ENCODE results near the gene NR2C2. TPM values are rescaled to one million over a fixed set of nuclear protein-coding genes. Genes with fewer than 3 reads are reported as not detected.

The NR2C2 gene
- total RNA-seq, 1 experiment from 2014 or later, result 50.8 TPM

GRCh38 chr3:15044326-15044725 lies 96.9 kb downstream of the NR2C2 start:
- CTCF ChIA-PET, result interaction anchor here (0.7 kb wide), 1 partner anchor 119 kb away, joined by 3 read pairs; no protein-coding TSS in a partner anchor
- Mint-ChIP-seq H3K36me3 (peaks cover 78% of the 10 kb centered on the region), H3K4me1 (no peaks in the 10 kb centered on the region), H3K27ac (peak overlapping the region; percentile 26), H3K9me3 (no peaks in the 10 kb centered on the region), H3K4me3 (no peak overlapping the region), H3K27me3 (ENCODE audit: low read depth) (no peaks in the 10 kb centered on the region)
- POLR2A ChIA-PET, result no interaction called here
- no peak for DNase-seq (ENCODE audit: low spot score)
- no peak for TF ChIP-seq ZMAT4 (CRISPR knock-in tag; IDR thresholded peaks at IDR 0.05)
- TF ChIP-seq ZNF532 (CRISPR knock-in tag; IDR thresholded peaks at IDR 0.05; ENCODE audit: borderline replicate concordance), result no peak
- TF ChIP-seq KAT7 (CRISPR knock-in tag; IDR thresholded peaks at IDR 0.05; ENCODE audit: borderline replicate concordance), result no peak
- TF ChIP-seq CREM (CRISPR knock-in tag; IDR thresholded peaks at IDR 0.05), result no peak
- no peak for TF ChIP-seq TEAD1 (CRISPR knock-in tag; IDR thresholded peaks at IDR 0.05)
- TF ChIP-seq NR3C1 (CRISPR knock-in tag; conservative IDR thresholded peaks at IDR 0.05; ENCODE audit: low read depth), result no peak
- no peak for TF ChIP-seq ATF2 (CRISPR knock-in tag; IDR thresholded peaks at IDR 0.05; ENCODE audit: borderline replicate concordance, low read depth)
- no peak for TF ChIP-seq AR (CRISPR knock-in tag; IDR thresholded peaks at IDR 0.05)
- no peak for TF ChIP-seq CREB1 (CRISPR knock-in tag; IDR thresholded peaks at IDR 0.05)
- no peak for ATAC-seq

- CTCF ChIA-PET, result interaction anchor here (1.1 to 2.1 kb wide), 2 partner anchors 19 to 119 kb away, joined by 3 to 5 read pairs; partner anchors contain the start of gene MRPS25
- POLR2A ChIA-PET, result no interaction called here
- H3K9me3 Mint-ChIP-seq, result no peaks in the 10 kb centered on the region
- TF ChIP-seq NFATC4 (CRISPR knock-in tag; IDR thresholded peaks at IDR 0.05), result no peak
- no peak for TF ChIP-seq USF2 (CRISPR knock-in tag; IDR thresholded peaks at IDR 0.05)
- TF ChIP-seq TEAD1 (CRISPR knock-in tag; IDR thresholded peaks at IDR 0.05), result no peak
- TF ChIP-seq NR3C1 (CRISPR knock-in tag; conservative IDR thresholded peaks at IDR 0.05; ENCODE audit: low read depth), result no peak
- no peak for TF ChIP-seq HMGXB4 (CRISPR knock-in tag; IDR thresholded peaks at IDR 0.05)
- TF ChIP-seq NFE2L1 (CRISPR knock-in tag; IDR thresholded peaks at IDR 0.05), result no peak
- TF ChIP-seq GTF2I (CRISPR knock-in tag; conservative IDR thresholded peaks at IDR 0.05), result no peak
- TF ChIP-seq FOXK1 (CRISPR knock-in tag; IDR thresholded peaks at IDR 0.05), result no peak
- no peak for TF ChIP-seq ZNF219 (CRISPR knock-in tag; IDR thresholded peaks at IDR 0.05; ENCODE audit: borderline replicate concordance)
- no peak for TF ChIP-seq RELA (CRISPR knock-in tag; IDR thresholded peaks at IDR 0.05; ENCODE audit: borderline replicate concordance)
- no peak for TF ChIP-seq CDX4 (CRISPR knock-in tag; IDR thresholded peaks at IDR 0.05; ENCODE audit: borderline replicate concordance)
- no peak for TF ChIP-seq OVOL2 (CRISPR knock-in tag; IDR thresholded peaks at IDR 0.05; ENCODE audit: borderline replicate concordance)
- no peak for TF ChIP-seq ZNF512 (CRISPR knock-in tag; IDR thresholded peaks at IDR 0.05; ENCODE audit: borderline replicate concordance)
These were observed 98.3 kb downstream of the NR2C2 start for GRCh38 chr3:15045667-15046066.

More at GRCh38 chr3:15045667-15046066, 98.3 kb downstream of the NR2C2 start:
- no peak overlapping the region for H3K27ac Mint-ChIP-seq
- H3K4me1 Mint-ChIP-seq, result no peaks in the 10 kb centered on the region
- DNase-seq (ENCODE audit: low spot score), result no peak
- no peak overlapping the region for H3K4me3 Mint-ChIP-seq
- peaks cover 84% of the 10 kb centered on the region for H3K36me3 Mint-ChIP-seq
- no peaks in the 10 kb centered on the region for H3K27me3 Mint-ChIP-seq (ENCODE audit: low read depth)
- ATAC-seq, result no peak
